HG03280 (cell line): ENCODE results near the gene GDF2.

Source experiments
- ATAC-seq: cut with Tn5 transposase; IDR thresholded peaks from one replicate; pipeline ENCODE4 v1.9.1; 2021; ENCODE audit warnings: mild to moderate bottlenecking, moderate library complexity; ENCODE audit not compliant: unreplicated experiment

GDF2 gene

GRCh38 chr10:47350671-47351640 is 28.7 kb downstream of the GDF2 start:
- ATAC-seq: no peak

DNA sequence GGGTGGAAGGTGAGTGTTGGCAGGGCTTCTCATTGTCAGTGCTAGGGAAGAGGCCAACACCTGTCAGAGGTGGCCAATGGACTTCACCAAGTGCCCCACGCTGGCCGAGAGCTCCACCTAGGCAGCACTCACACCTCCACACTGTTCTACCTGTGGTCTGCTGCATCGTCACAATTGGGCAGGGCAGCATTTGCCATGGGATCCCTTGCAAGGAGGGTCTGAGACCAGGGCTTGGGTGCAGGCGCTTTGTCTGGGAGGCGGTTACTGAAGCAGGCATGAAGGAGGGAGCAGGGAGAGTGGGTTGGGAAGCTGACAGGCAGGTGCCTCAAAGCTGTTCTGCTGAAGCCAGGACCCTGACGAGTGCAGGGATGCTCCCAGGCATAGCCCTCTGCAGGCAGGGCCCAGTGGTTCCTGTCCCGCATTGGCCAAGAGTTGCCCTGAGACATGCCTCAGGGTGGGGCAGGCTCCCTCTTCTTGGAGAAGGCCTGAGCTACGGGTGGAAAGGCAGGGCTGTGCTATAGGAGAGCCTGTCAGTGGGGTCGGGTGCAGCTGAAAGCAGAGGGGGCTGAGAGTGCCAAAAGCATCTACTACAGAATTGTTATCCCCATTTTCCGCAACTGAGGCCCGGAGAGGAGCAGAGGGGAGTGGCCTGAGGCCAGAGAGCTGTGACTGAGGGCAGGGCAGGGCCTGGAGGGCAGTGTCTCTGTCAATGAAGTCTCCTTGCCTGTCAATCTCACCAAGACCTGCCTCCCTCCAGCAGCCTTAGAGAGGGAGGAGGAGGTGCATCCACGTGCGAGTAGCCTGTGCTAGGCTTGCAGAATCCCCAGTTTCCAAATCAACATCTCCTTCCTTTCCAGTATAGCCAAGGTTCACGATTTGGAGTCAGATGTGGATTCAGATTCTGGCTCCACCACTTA is 29.9 kb downstream of the GDF2 start:
- no peak for ATAC-seq

DNA sequence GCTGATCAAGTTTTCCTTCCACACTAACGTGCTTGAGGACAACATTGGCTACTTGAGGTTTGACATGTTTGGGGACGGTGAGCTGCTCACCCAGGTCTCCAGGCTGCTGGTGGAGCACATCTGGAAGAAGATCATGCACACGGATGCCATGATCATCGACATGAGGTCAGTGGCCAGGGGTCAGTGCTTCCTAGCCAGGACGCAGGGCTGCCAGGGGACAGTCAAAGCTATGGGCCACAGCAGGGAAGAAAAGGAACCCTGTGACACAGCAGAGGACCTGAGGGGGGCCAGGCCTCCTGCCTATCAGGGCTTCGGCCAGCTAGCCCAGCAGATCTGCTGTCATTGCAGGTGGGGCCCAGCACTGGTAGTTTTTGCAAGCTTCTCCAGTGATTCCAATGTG is 31.1 kb downstream of the GDF2 start:
- no peak for ATAC-seq

GRCh38 chr10:47354165-47354564 is 31.9 kb downstream of the GDF2 start:
- no peak for ATAC-seq

DNA sequence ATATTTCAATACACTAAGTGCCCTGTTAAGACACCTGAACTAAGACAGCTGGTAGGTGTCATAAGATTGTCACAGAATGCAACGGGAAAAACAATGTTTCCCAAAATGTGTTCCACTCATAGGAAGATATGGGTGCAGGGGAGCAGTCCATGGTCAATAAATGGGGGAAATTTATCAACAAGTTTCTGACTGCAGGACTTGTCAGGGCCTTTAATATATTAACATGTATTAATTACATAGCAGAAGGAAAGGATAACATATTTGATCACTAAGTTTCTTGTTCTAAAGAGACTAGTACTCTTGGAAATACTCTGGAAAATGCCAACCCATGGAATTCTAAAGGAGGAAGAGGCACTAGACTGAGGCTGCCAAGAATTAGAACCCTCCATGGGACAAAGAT is 32.6 kb downstream of the GDF2 start:
- no peak for ATAC-seq

DNA sequence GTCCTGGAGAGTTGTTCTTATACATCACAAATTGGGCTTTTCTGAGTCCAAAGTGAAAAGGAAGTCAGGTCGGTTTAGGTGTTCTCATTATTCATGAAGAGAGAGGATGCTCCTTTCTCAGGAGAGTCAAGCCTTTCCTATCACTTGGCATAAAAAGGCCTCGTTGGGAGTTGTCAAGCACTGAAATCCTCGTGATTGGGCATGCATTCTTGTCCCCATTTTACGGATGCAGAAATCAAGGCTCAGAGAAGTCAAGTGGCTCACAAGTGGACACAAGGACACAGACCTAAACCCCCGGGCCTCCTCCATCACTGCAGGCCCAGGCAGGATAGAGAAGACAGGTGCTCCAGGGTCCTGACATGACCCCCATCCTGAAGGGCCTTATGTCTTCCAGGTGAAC is 34.5 kb downstream of the GDF2 start:
- ATAC-seq: no peak

GRCh38 chr10:47357131-47357582 is 34.9 kb downstream of the GDF2 start:
- ATAC-seq: no peak

DNA sequence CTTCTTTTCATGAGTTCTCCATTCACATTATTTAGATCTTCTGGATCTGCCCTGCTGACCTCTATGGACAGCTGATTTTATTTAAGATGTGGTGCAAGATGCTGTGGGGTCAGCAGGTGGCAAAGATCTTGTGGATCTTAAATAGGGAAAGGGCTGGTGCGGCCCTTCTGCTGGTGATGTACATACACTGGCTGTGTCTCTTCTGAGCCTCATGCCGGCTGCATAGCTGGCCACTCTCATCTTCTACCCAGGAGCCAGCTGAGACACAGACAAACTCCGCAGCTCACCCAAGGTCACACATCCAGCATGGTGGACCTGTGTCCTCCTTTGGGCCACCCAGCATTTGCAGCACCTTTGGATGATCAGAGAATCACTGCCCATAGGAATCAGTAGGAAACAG is 35.7 kb downstream of the GDF2 start:
- no peak for ATAC-seq

DNA sequence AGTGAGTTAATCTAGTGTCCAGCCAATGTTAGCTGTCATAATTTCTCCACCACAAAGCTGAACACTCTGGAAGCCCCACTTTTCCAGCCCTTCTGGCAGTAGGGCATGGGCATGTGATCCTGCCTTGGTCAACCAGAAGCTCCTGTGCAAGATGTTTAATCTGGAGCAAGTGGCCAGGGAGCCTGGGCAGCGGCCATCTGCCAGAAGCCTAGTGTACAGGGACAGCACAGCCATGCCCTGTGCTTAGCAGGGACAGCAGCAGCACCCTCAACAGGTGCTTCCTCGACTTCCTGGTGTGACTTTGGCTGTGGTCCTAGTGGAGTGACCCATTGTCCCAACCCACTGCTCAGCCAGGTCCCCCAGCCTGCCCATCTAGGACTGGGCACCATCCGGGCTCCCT is 36.2 kb downstream of the GDF2 start:
- ATAC-seq: no peak

- ATAC-seq: no peak
These were observed 36.8 kb downstream of the GDF2 start for GRCh38 chr10:47359101-47359500.

- ATAC-seq: no peak
These were observed 37.6 kb downstream of the GDF2 start for GRCh38 chr10:47359626-47360418.

GRCh38 chr10:47360419-47361040 is 38.3 kb downstream of the GDF2 start:
- no peak for ATAC-seq

DNA sequence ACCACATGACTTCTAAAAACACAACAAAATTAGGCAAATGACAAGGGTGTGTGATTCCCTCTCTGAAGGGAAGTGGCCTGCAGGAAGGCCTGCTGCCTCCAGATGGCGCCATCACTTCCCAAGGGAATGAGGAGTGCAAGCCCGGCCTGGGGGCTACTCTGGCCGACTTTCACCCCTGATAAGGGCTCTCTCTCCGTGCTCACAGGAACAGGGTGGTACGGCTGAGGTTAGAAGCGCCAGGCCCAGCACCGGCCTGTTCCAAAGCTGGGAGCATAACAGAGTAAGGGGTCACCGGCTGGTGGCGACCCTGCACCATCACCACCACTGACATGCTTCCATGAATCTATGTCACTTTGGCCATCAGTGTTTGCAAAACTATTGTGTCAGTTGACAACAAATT is 39.0 kb downstream of the GDF2 start:
- ATAC-seq: no peak

- ATAC-seq: no peak
These were observed 39.9 kb downstream of the GDF2 start for GRCh38 chr10:47362199-47362598.

DNA sequence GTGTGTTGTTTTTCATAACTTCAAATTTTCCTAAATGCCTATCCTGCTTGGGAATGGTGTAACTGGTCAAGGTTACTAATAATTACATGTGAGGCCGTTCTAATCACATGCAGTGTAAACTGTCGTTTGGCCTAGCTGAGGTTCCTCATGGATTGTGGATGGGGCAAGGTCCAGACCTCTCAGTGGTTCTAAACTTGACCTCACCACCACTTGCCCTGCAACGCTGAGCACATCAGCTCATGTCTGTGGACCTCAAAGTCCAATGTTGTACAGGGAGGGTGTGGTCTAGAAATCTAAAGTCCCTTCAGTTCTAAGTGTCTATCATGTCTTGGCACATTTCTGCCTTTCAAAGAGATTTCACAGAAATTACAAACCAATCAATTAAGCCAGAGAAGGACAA is 41.5 kb downstream of the GDF2 start:
- ATAC-seq: no peak

- ATAC-seq: no peak
These were observed 42.1 kb downstream of the GDF2 start for GRCh38 chr10:47364366-47364765.

DNA sequence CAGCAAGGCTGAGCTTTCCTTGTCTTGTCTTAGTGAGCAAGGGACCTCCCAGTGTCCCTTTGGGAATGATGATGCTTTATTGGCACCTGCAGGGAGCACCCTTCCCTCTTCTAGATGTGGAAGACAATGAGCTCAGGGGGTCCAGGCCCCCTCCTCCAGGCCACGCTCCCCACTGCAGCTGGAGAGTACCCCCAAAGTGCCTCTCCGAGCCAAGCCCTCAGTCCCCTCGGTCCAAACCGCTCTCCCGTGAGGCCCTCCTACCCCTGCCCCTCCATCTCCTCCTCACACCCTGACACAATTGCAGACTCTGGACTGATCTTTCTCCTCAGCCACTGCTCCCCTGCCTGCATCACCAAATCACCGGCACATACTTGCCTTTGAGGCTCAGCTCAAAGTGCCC is 42.7 kb downstream of the GDF2 start:
- ATAC-seq: no peak

- no peak for ATAC-seq
These were observed 43.4 kb downstream of the GDF2 start for GRCh38 chr10:47365431-47366180.

GRCh38 chr10:47366181-47366631 is 44.0 kb downstream of the GDF2 start:
- no peak for ATAC-seq
